ENCODE data around the gene ERCC8. TPM values are rescaled to one million over a fixed set of nuclear protein-coding genes. Genes with fewer than 3 reads are reported as not detected.

The ERCC8 gene
- total and polyA plus RNA-seq, 2 of the 8 experiments (the other 6 are each of a cell fraction or from before 2014, with no cell fraction given): 17.3 TPM

- TF ChIP-seq, protein P1, sequence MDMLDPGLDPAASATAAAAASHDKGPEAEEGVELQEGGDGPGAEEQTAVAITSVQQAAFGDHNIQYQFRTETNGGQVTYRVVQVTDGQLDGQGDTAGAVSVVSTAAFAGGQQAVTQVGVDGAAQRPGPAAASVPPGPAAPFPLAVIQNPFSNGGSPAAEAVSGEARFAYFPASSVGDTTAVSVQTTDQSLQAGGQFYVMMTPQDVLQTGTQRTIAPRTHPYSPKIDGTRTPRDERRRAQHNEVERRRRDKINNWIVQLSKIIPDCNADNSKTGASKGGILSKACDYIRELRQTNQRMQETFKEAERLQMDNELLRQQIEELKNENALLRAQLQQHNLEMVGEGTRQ (IDR thresholded peaks at IDR 0.05; ENCODE audit: low read length): no peak
- TF ChIP-seq TCF12 (IDR thresholded peaks at IDR 0.05; ENCODE audit: low read depth, low read length) (no peak), SIRT6 (IDR thresholded peaks at IDR 0.05; ENCODE audit: low read length) (no peak)
Observed at GRCh38 chr5:60896991-60897390, 47.9 kb downstream of the ERCC8 start (continued).
